K562 (cell line): ENCODE data around the gene GAK. TPM values are rescaled to one million over a fixed set of nuclear protein-coding genes. Genes with fewer than 3 reads are reported as not detected.

Source experiments
- RREB1 ChIP-seq: fragments of 250-450 bp; sonication (Bioruptor Pico); IDR thresholded peaks from 2 replicates; pipeline ENCODE4 v1.4.0; 2020
- SMARCB1 ChIP-seq: IDR thresholded peaks from 2 replicates; pipeline ENCODE4 v1.6.1; 2011; ENCODE audit warnings: improper control_type of control experiment, low read depth; ENCODE audit not compliant: insufficient read length
- polyA plus RNA-seq, 8 experiments: library from polyadenylated mRNA; depleted of rRNA in 4 of 8; stranded (reverse) in 5 of 8; unstranded in 3 of 8; fragments of >200 nt; fragmentation: Nextera tagmentation in 2 of 8; fragmentation: Illumina TruSeq in 1 of 8; extraction: Ambion mirVana in 2 of 8; extraction: Trizol in 1 of 8; gene quantifications; 2 replicates each; pipeline versions ENCODE4 v1.2.1 to v1.2.3, GENCODE V29; 2011 to 2014; ENCODE audit warnings: inconsistent platforms in 1 of 8, missing spikeins in 1 of 8
- total RNA-seq, 7 experiments: library from RNA; depleted of rRNA in 6 of 7; stranded (reverse); fragments of >200 nt in 6 of 7; fragmentation: Illumina TruSeq in 2 of 7; extraction: Trizol in 2 of 7; gene quantifications; 2 replicates each; pipeline versions ENCODE4 v1.2.1 to v1.2.3, GENCODE V29; 2011 to 2021; ENCODE audit warnings: low replicate concordance in 1 of 7

The GAK gene
- total and polyA plus RNA-seq, 9 of the 15 experiments (the other 6 are each of a cell fraction or from before 2014, with no cell fraction given) = 1.3 to 102 (median 16.2) TPM

GRCh38 chr4:830601-831482, 101.3 kb downstream of the GAK start (continued):
- TF ChIP-seq RREB1 (CRISPR knock-in tag) = no peak
- TF ChIP-seq SMARCB1 = no peak
